Type B pancreatic cell (in vitro differentiated cells): Measurements from ENCODE around the gene KIF3B. TPM values are rescaled to one million over a fixed set of nuclear protein-coding genes. Genes with fewer than 3 reads are reported as not detected.

Source experiments
- DNase-seq: peaks from one replicate; pipeline ENCODE4 v3.0.0; 2021; ENCODE audit warnings: mixed read lengths; ENCODE audit not compliant: unreplicated experiment; ENCODE audit errors: extremely low spot score
- H3K27ac Mint-ChIP-seq: 2 replicates; pipeline ENCODE4 v1.8.0; 2021; ENCODE audit warnings: mild to moderate bottlenecking, mixed read lengths
- H3K27me3 Mint-ChIP-seq: 2 replicates; pipeline ENCODE4 v1.8.0; 2021; ENCODE audit warnings: mixed read lengths
- H3K36me3 Mint-ChIP-seq: 2 replicates; pipeline ENCODE4 v1.8.0; 2021; ENCODE audit warnings: mixed read lengths
- H3K4me1 Mint-ChIP-seq: one replicate; pipeline ENCODE4 v1.8.0; 2021; ENCODE audit warnings: mixed read lengths; ENCODE audit not compliant: unreplicated experiment
- H3K4me3 Mint-ChIP-seq: 2 replicates; pipeline ENCODE4 v1.8.0; 2021; ENCODE audit warnings: mild to moderate bottlenecking, mixed read lengths
- H3K9me3 Mint-ChIP-seq: 2 replicates; pipeline ENCODE4 v1.8.0; 2021; ENCODE audit warnings: mixed read lengths
- total RNA-seq: library from RNA; stranded (reverse); gene quantifications from 2 replicates; pipeline ENCODE4 v1.2.1, GENCODE V29; 2021; ENCODE audit warnings: low replicate concordance
- TF ChIP-seq, protein P1 (sequence below): fragments of 200-600 bp; sonication (generic); conservative IDR thresholded peaks from 2 replicates; pipeline ENCODE4 v1.5.0; 2021; ENCODE audit warnings: antibody characterized with exemption, mild to moderate bottlenecking

KIF3B gene
- total RNA-seq, 1 donor from 2014 or later: 41.2 TPM

GRCh38 chr20:32325706-32326503 is 48.5 kb downstream of the KIF3B start:
- no peaks in the 10 kb centered on the region for H3K27me3 Mint-ChIP-seq
- no peak overlapping the region for H3K4me3 Mint-ChIP-seq
- peaks cover 19% of the 10 kb centered on the region for H3K36me3 Mint-ChIP-seq
- TF ChIP-seq, protein P1, sequence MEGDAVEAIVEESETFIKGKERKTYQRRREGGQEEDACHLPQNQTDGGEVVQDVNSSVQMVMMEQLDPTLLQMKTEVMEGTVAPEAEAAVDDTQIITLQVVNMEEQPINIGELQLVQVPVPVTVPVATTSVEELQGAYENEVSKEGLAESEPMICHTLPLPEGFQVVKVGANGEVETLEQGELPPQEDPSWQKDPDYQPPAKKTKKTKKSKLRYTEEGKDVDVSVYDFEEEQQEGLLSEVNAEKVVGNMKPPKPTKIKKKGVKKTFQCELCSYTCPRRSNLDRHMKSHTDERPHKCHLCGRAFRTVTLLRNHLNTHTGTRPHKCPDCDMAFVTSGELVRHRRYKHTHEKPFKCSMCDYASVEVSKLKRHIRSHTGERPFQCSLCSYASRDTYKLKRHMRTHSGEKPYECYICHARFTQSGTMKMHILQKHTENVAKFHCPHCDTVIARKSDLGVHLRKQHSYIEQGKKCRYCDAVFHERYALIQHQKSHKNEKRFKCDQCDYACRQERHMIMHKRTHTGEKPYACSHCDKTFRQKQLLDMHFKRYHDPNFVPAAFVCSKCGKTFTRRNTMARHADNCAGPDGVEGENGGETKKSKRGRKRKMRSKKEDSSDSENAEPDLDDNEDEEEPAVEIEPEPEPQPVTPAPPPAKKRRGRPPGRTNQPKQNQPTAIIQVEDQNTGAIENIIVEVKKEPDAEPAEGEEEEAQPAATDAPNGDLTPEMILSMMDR: no peak
- no peaks in the 10 kb centered on the region for H3K9me3 Mint-ChIP-seq
- DNase-seq: no peak
- no peaks in the 10 kb centered on the region for H3K4me1 Mint-ChIP-seq
- H3K27ac Mint-ChIP-seq: peak overlapping the region; percentile 58

DNA sequence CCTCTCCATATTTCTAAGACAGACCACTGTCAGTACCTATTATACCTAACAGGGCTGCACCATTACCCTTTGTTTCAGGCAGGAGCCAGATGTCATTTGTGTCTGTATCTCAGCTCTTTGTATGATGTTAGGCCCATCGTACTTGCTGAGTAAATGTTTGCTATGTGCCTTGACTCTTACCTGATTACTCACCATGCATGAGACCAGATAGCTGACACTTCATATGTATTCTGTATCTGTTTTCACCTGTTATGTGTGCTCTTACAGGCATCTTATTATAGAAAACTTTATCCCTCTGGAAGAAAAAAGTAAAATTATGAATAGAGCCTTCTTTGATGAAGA is 49.0 kb downstream of the KIF3B start:
- peaks cover 16% of the 10 kb centered on the region for H3K36me3 Mint-ChIP-seq
- H3K4me1 Mint-ChIP-seq: no peaks in the 10 kb centered on the region
- H3K4me3 Mint-ChIP-seq: no peak overlapping the region
- no peaks in the 10 kb centered on the region for H3K27me3 Mint-ChIP-seq
- TF ChIP-seq, protein P1: no peak
- H3K27ac Mint-ChIP-seq: peak overlapping the region; percentile 58
- no peaks in the 10 kb centered on the region for H3K9me3 Mint-ChIP-seq
- no peak for DNase-seq

- no peak for DNase-seq
- no peak overlapping the region for H3K4me3 Mint-ChIP-seq
- peak overlapping the region; percentile 58 for H3K27ac Mint-ChIP-seq
- H3K4me1 Mint-ChIP-seq: no peaks in the 10 kb centered on the region
- H3K27me3 Mint-ChIP-seq: no peaks in the 10 kb centered on the region
- H3K36me3 Mint-ChIP-seq: peaks cover 20% of the 10 kb centered on the region
- H3K9me3 Mint-ChIP-seq: no peaks in the 10 kb centered on the region
- TF ChIP-seq, protein P1: no peak
Measured at GRCh38 chr20:32327087-32327681, 49.7 kb downstream of the KIF3B start.

- TF ChIP-seq, protein P1: no peak
- H3K27ac Mint-ChIP-seq: no peak overlapping the region
Measured at GRCh38 chr20:32329817-32330554, 52.5 kb downstream of the KIF3B start.

GRCh38 chr20:32330555-32330897 is 53.1 kb downstream of the KIF3B start:
- peaks cover 23% of the 10 kb centered on the region for H3K36me3 Mint-ChIP-seq
- TF ChIP-seq, protein P1: no peak
- no peaks in the 10 kb centered on the region for H3K27me3 Mint-ChIP-seq
- no peak overlapping the region for H3K4me3 Mint-ChIP-seq
- DNase-seq: no peak
- no peak overlapping the region for H3K27ac Mint-ChIP-seq
- H3K9me3 Mint-ChIP-seq: no peaks in the 10 kb centered on the region
- H3K4me1 Mint-ChIP-seq: no peaks in the 10 kb centered on the region

More at GRCh38 chr20:32329817-32330554, 52.5 kb downstream of the KIF3B start:
- Mint-ChIP-seq H3K9me3 (no peaks in the 10 kb centered on the region), H3K27me3 (no peaks in the 10 kb centered on the region), H3K4me3 (no peak overlapping the region), H3K4me1 (no peaks in the 10 kb centered on the region), H3K36me3 (peaks cover 23% of the 10 kb centered on the region)
- DNase-seq: no peak
